ENCODE data around the gene VDAC2.

DNA sequence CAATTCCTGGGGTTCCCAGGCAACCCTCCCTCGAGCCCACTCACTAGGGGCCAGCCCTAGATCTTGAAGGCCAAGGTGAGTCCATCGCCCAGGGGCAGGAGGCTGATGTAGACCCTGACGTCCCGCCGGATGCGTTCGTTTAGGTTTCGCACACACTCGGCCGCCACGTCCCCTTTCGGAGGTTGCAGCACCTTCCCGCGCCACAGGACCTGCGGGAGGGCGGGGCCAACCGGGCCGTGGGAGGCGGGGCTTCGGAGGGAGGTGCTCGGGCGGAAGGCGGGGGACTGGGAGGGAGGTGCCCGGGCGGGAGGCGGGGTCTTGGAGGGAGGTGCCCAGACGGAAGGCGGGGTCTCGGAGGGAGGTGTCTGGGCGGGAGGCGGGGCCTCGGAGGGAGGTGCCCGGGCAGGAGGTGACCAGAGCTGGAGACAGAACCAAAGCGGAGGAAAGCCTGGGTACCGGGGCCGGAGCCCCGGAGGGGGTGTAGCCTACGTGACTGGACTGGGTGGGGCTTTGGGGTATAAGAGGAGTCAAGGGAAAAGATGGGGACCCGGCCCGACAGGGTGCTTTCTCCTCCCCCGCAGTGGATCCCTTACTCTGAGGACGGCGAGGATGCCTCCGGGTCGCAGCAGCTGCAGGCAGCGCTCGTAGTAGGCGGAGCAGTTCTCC is 23.6 kb downstream of the VDAC2 start:
- TF ChIP-seq POLR2AphosphoS5 (IDR thresholded peaks at IDR 0.05; ENCODE audit: borderline replicate concordance, low read depth, low read length) (no peak), EZH2 (IDR thresholded peaks at IDR 0.05) (no peak), FOXP2 (optimal IDR thresholded peaks at IDR 0.05; ENCODE audit: control extremely low read depth, extremely low read length, insufficient read depth) (no peak)
